Ishikawa (cell line): ENCODE measurements around the gene CMTM7.

Source experiments
- CEBPB ChIP-seq: IDR thresholded peaks from 2 replicates; pipeline ENCODE4 v1.6.1; 2012
- CREB1 ChIP-seq: IDR thresholded peaks from 2 replicates; pipeline ENCODE4 v1.6.1; 2012; ENCODE audit warnings: low read depth
- EGR1 ChIP-seq: IDR thresholded peaks from 2 replicates; pipeline ENCODE4 v1.6.1; 2012
- EP300 ChIP-seq: IDR thresholded peaks from 2 replicates; pipeline ENCODE4 v1.6.1; 2012; ENCODE audit warnings: borderline replicate concordance
- FOXM1 ChIP-seq: IDR thresholded peaks from 2 replicates; pipeline ENCODE4 v1.6.1; 2012; ENCODE audit warnings: low read depth, borderline replicate concordance
- MAX ChIP-seq: IDR thresholded peaks from 2 replicates; pipeline ENCODE4 v1.6.1; 2012
- NFIC ChIP-seq: IDR thresholded peaks from 2 replicates; pipeline ENCODE4 v1.6.1; 2012
- RAD21 ChIP-seq: IDR thresholded peaks from 2 replicates; pipeline ENCODE4 v1.6.1; 2012; ENCODE audit warnings: low read depth
- REST ChIP-seq: IDR thresholded peaks from 2 replicates; pipeline ENCODE4 v1.6.1; 2012; ENCODE audit warnings: low read depth, mild to moderate bottlenecking
- TAF1 ChIP-seq: IDR thresholded peaks from 2 replicates; pipeline ENCODE4 v1.6.1; 2012; ENCODE audit warnings: low read depth, mild to moderate bottlenecking
- TCF12 ChIP-seq: IDR thresholded peaks from 2 replicates; pipeline ENCODE4 v1.6.1; 2012; ENCODE audit warnings: low read depth
- TEAD4 ChIP-seq: IDR thresholded peaks from 2 replicates; pipeline ENCODE4 v1.6.1; 2012
- YY1 ChIP-seq: IDR thresholded peaks from 2 replicates; pipeline ENCODE4 v1.6.1; 2012; ENCODE audit warnings: low read depth
- ZBTB7A ChIP-seq: IDR thresholded peaks from 2 replicates; pipeline ENCODE4 v1.6.1; 2012; ENCODE audit warnings: low read depth
- TF ChIP-seq, protein P1 (sequence below): IDR thresholded peaks from 2 replicates; pipeline ENCODE4 v1.6.1; 2012

CMTM7 gene

DNA sequence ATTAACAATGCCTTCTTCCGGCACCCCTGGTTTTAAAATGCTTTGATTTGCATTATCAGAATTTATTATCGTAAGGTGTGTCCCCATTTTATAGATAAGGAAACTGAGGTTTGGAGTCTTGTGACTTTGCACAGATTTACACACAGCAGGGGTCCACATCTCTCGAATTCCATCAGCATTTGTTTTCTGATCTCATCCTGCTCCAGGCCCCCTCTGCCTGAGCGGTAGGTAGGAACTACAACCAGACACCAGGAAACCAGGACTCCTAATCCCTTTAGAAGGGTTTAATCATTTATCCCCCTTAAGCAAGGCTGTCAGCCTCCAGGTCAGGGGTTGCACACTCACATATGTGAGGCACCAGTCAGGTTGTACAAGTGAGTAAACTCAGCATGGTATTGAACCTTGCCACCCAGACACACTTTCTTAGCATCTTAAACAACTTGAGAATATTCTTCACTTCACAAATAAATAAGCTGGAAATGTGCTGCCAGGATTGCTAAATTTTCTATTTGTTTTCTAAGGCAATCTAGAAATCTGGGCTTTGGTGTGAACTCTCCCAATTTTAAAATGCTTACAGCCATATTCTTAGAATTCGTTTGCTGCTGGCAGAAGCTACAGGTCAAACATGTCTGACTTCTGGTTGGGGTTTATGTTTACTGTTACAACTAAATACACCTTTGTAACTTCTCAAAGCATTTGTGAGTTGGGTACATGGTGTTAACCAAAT lies 31.7 kb upstream of the CMTM7 start:
- TF ChIP-seq CREB1 (no peak), TCF12 (no peak), YY1 (no peak), EGR1 (no peak), TAF1 (no peak), ZBTB7A (no peak), MAX (no peak), EP300 (no peak), REST (no peak), RAD21 (no peak), NFIC (no peak), TEAD4 (no peak), FOXM1 (no peak), CEBPB (no peak)
- TF ChIP-seq, protein P1, sequence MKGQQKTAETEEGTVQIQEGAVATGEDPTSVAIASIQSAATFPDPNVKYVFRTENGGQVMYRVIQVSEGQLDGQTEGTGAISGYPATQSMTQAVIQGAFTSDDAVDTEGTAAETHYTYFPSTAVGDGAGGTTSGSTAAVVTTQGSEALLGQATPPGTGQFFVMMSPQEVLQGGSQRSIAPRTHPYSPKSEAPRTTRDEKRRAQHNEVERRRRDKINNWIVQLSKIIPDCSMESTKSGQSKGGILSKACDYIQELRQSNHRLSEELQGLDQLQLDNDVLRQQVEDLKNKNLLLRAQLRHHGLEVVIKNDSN, result no peak

- no peak for TF ChIP-seq TCF12
- no peak for TF ChIP-seq REST
- TF ChIP-seq FOXM1, result no peak
- no peak for TF ChIP-seq NFIC
- no peak for TF ChIP-seq EGR1
- TF ChIP-seq CREB1, result no peak
- no peak for TF ChIP-seq CEBPB
Measured at GRCh38 chr3:32360493-32360827, 31.2 kb upstream of the CMTM7 start.

- TF ChIP-seq TEAD4, result no peak
- TF ChIP-seq FOXM1, result no peak
Measured at GRCh38 chr3:32366638-32367397, 24.8 kb upstream of the CMTM7 start.

- TF ChIP-seq REST (no peak), EP300 (no peak), ZBTB7A (no peak), RAD21 (no peak)
Measured at GRCh38 chr3:32367442-32367841, 24.2 kb upstream of the CMTM7 start.

DNA sequence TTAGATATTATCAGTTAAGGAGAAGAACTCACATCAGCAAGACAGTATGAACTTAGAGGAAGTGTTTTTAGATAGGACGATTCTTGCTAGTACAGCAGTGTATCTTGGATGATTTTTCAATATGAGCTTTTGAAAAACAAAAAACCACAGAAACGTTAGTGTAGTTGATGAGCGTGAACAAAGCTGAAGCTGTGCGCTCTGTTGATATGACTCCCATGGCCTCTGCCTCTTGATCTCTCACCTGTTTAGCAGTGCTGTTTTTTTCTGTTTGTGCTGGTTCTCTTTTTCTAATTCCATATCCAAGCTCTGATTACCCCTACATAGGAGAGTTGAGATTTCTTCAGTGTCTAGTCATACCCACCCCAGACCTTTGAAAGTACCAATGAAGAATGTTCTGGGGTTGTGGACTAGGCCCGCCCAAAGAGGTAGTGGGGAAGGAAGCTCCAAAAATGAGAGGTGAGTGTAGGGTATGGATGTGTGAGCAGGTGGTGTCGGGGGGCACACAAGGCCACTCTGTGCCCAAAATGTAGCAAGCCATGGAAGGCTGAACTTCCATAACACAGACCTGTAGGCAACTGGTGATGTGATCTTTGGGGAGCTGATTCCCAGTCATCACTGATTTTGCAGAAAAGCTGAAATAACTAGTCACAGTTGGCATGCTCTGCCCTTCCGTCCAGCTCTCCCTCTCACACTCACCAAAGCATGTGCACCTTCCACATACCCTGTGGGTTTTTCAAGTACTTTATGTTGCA lies 20.0 kb upstream of the CMTM7 start:
- TF ChIP-seq CEBPB, result no peak
- no peak for TF ChIP-seq TCF12
- no peak for TF ChIP-seq YY1
- TF ChIP-seq REST, result no peak
- TF ChIP-seq, protein P1, result no peak
